WTC11 (cell line): Measurements from ENCODE around the gene DOCK1.

Experiments
- ZNF232 ChIP-seq: sonication (generic); formaldehyde crosslinking; IDR thresholded peaks from 2 replicates; pipeline ENCODE4 v1.8.0; 2022; ENCODE audit warnings: mild to moderate bottlenecking, missing genetic modification reagents
- ZNF317 ChIP-seq: sonication (generic); formaldehyde crosslinking; IDR thresholded peaks from 2 replicates; pipeline ENCODE4 v1.8.1; 2023; ENCODE audit warnings: low read depth, mild to moderate bottlenecking, moderate library complexity, missing genetic modification reagents, borderline replicate concordance
- TF ChIP-seq, protein P1 (sequence below): sonication (generic); formaldehyde crosslinking; IDR thresholded peaks from 2 replicates; pipeline ENCODE4 v1.8.1; 2022; ENCODE audit warnings: low read depth, mild to moderate bottlenecking, moderate library complexity, missing genetic modification reagents, borderline replicate concordance
- TF ChIP-seq, protein P2 (sequence below): fragments of 200-600 bp; IDR thresholded peaks from 2 replicates; pipeline ENCODE4 v1.8.0; 2022; ENCODE audit warnings: antibody characterized with exemption
- TF ChIP-seq, protein P3 (sequence below): sonication (generic); formaldehyde crosslinking; IDR thresholded peaks from 2 replicates; pipeline ENCODE4 v1.8.0; 2022; ENCODE audit warnings: mild to moderate bottlenecking, missing genetic modification reagents
- TF ChIP-seq, protein P4 (sequence below): sonication (generic); formaldehyde crosslinking; IDR thresholded peaks from 2 replicates; pipeline ENCODE4 v1.8.1; 2022; ENCODE audit warnings: mild to moderate bottlenecking, moderate library complexity, missing genetic modification reagents
- TF ChIP-seq, protein P5 (sequence below): sonication (generic); formaldehyde crosslinking; IDR thresholded peaks from 2 replicates; pipeline ENCODE4 v1.8.0; 2022; ENCODE audit warnings: mild to moderate bottlenecking, missing genetic modification reagents
- TF ChIP-seq, protein P6 (sequence below): fragments of 250-450 bp; sonication (Bioruptor Pico); IDR thresholded peaks from 2 replicates; pipeline ENCODE4 v1.9.0; 2021; ENCODE audit warnings: mild to moderate bottlenecking
- TF ChIP-seq, protein P7 (sequence below): sonication (generic); formaldehyde crosslinking; IDR thresholded peaks from 2 replicates; pipeline ENCODE4 v1.8.1; 2023; ENCODE audit warnings: mild to moderate bottlenecking, moderate library complexity, missing genetic modification reagents

DNA sequence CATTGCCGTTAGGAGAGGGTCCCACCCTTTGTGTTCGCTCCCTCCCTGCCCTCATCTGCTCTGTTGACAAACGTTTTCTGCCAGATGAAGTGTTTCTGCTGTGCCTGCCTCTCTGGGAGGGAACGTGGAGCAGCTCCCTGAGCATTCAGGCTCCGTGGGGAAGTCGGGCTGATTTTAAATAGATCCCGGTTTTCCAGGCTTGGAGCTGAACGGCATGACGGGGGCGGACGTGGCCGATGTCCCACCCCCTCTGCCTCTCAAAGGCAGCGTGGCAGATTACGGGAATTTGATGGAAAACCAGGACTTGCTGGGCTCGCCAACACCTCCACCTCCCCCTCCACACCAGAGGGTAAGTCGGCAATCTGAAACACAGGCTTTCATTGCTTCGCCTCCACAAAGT, 542.0 kb downstream of the DOCK1 start:
- TF ChIP-seq, protein P1, sequence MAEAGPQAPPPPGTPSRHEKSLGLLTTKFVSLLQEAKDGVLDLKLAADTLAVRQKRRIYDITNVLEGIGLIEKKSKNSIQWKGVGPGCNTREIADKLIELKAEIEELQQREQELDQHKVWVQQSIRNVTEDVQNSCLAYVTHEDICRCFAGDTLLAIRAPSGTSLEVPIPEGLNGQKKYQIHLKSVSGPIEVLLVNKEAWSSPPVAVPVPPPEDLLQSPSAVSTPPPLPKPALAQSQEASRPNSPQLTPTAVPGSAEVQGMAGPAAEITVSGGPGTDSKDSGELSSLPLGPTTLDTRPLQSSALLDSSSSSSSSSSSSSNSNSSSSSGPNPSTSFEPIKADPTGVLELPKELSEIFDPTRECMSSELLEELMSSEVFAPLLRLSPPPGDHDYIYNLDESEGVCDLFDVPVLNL (CRISPR knock-in tag), result no peak
- TF ChIP-seq, protein P2, sequence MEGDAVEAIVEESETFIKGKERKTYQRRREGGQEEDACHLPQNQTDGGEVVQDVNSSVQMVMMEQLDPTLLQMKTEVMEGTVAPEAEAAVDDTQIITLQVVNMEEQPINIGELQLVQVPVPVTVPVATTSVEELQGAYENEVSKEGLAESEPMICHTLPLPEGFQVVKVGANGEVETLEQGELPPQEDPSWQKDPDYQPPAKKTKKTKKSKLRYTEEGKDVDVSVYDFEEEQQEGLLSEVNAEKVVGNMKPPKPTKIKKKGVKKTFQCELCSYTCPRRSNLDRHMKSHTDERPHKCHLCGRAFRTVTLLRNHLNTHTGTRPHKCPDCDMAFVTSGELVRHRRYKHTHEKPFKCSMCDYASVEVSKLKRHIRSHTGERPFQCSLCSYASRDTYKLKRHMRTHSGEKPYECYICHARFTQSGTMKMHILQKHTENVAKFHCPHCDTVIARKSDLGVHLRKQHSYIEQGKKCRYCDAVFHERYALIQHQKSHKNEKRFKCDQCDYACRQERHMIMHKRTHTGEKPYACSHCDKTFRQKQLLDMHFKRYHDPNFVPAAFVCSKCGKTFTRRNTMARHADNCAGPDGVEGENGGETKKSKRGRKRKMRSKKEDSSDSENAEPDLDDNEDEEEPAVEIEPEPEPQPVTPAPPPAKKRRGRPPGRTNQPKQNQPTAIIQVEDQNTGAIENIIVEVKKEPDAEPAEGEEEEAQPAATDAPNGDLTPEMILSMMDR, result no peak
- TF ChIP-seq ZNF317 (CRISPR knock-in tag) (no peak), ZNF232 (CRISPR knock-in tag) (no peak)
- TF ChIP-seq, protein P3, sequence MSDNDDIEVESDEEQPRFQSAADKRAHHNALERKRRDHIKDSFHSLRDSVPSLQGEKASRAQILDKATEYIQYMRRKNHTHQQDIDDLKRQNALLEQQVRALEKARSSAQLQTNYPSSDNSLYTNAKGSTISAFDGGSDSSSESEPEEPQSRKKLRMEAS, result no peak
- TF ChIP-seq, protein P4, sequence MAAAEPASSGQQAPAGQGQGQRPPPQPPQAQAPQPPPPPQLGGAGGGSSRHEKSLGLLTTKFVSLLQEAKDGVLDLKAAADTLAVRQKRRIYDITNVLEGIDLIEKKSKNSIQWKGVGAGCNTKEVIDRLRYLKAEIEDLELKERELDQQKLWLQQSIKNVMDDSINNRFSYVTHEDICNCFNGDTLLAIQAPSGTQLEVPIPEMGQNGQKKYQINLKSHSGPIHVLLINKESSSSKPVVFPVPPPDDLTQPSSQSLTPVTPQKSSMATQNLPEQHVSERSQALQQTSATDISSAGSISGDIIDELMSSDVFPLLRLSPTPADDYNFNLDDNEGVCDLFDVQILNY (CRISPR knock-in tag), result no peak
- TF ChIP-seq, protein P5, sequence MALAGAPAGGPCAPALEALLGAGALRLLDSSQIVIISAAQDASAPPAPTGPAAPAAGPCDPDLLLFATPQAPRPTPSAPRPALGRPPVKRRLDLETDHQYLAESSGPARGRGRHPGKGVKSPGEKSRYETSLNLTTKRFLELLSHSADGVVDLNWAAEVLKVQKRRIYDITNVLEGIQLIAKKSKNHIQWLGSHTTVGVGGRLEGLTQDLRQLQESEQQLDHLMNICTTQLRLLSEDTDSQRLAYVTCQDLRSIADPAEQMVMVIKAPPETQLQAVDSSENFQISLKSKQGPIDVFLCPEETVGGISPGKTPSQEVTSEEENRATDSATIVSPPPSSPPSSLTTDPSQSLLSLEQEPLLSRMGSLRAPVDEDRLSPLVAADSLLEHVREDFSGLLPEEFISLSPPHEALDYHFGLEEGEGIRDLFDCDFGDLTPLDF, result no peak
- TF ChIP-seq, protein P6, sequence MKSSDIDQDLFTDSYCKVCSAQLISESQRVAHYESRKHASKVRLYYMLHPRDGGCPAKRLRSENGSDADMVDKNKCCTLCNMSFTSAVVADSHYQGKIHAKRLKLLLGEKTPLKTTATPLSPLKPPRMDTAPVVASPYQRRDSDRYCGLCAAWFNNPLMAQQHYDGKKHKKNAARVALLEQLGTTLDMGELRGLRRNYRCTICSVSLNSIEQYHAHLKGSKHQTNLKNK, result no peak
- TF ChIP-seq, protein P7, sequence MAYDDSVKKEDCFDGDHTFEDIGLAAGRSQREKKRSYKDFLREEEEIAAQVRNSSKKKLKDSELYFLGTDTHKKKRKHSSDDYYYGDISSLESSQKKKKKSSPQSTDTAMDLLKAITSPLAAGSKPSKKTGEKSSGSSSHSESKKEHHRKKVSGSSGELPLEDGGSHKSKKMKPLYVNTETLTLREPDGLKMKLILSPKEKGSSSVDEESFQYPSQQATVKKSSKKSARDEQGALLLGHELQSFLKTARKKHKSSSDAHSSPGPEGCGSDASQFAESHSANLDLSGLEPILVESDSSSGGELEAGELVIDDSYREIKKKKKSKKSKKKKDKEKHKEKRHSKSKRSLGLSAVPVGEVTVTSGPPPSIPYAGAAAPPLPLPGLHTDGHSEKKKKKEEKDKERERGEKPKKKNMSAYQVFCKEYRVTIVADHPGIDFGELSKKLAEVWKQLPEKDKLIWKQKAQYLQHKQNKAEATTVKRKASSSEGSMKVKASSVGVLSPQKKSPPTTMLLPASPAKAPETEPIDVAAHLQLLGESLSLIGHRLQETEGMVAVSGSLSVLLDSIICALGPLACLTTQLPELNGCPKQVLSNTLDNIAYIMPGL, result no peak
